HEK293T (cell line): ENCODE data around the gene IBTK.
"Not testable (repeated sequence)": the region's sequence is repeated elsewhere in the genome, so short reads cannot be mapped to it uniquely, and the experiment has no call there.

ENCODE experiments used
- CTCF ChIA-PET: fragments of 350-600 bp; formaldehyde crosslinking; extraction: SDS; loops from one replicate; lab custom pipeline; 2021; ENCODE audit warnings: antibody characterized with exemption, inconsistent platforms; lab: Yijun Ruan, JAX
- POLR2A ChIA-PET: fragments of 350-600 bp; formaldehyde crosslinking; extraction: SDS; loops from one replicate; lab custom pipeline; 2020; ENCODE audit warnings: antibody characterized with exemption, inconsistent platforms; lab: Yijun Ruan, JAX
- DNase-seq: peaks from one replicate; pipeline ENCODE4 v3.0.0; 2012; ENCODE audit warnings: mixed read lengths; ENCODE audit errors: extremely low spot score
- ARNT ChIP-seq: fragments of 450-650 bp; IDR thresholded peaks from 2 replicates; pipeline ENCODE4 v1.6.1; 2017; ENCODE audit warnings: mild to moderate bottlenecking
- BHLHE40 ChIP-seq: fragments of 450-650 bp; IDR thresholded peaks from 2 replicates; pipeline ENCODE4 v1.6.1; 2016; ENCODE audit warnings: mild to moderate bottlenecking, moderate library complexity, borderline replicate concordance
- CTBP1 ChIP-seq: fragments of 450-650 bp; IDR thresholded peaks from 2 replicates; pipeline ENCODE4 v1.6.1; 2016; ENCODE audit warnings: borderline replicate concordance
- ELF4 ChIP-seq: fragments of 450-650 bp; IDR thresholded peaks from 2 replicates; pipeline ENCODE4 v1.6.1; 2017; ENCODE audit warnings: antibody characterized with exemption
- FOXA1 ChIP-seq: fragments of 450-650 bp; IDR thresholded peaks from 2 replicates; pipeline ENCODE4 v1.6.1; 2016; ENCODE audit warnings: mild to moderate bottlenecking
- FOXK2 ChIP-seq: fragments of 450-650 bp; IDR thresholded peaks from 2 replicates; pipeline ENCODE4 v1.6.1; 2016; ENCODE audit warnings: mild to moderate bottlenecking
- FOXM1 ChIP-seq: fragments of 450-650 bp; IDR thresholded peaks from 2 replicates; pipeline ENCODE4 v1.6.1; 2017; ENCODE audit warnings: mild to moderate bottlenecking, borderline replicate concordance
- HDGF ChIP-seq: fragments of 450-650 bp; IDR thresholded peaks from 2 replicates; pipeline ENCODE4 v1.6.1; 2017; ENCODE audit warnings: antibody characterized with exemption, borderline replicate concordance
- L3MBTL2 ChIP-seq: fragments of 450-650 bp; conservative IDR thresholded peaks from 2 replicates; pipeline ENCODE4 v1.6.1; 2016; ENCODE audit warnings: mild to moderate bottlenecking
- LEF1 ChIP-seq: fragments of 450-650 bp; IDR thresholded peaks from 2 replicates; pipeline ENCODE4 v1.6.1; 2017; ENCODE audit warnings: mild to moderate bottlenecking, borderline replicate concordance
- NFRKB ChIP-seq: fragments of 450-650 bp; IDR thresholded peaks from 2 replicates; pipeline ENCODE4 v1.6.1; 2016; ENCODE audit warnings: mild to moderate bottlenecking, moderate library complexity
- PKNOX1 ChIP-seq: fragments of 450-650 bp; IDR thresholded peaks from 2 replicates; pipeline ENCODE4 v1.6.1; 2016
- SP1 ChIP-seq: fragments of 450-650 bp; IDR thresholded peaks from 2 replicates; pipeline ENCODE4 v1.6.1; 2017
- SUZ12 ChIP-seq: fragments of 450-650 bp; IDR thresholded peaks from 2 replicates; pipeline ENCODE4 v1.6.1; 2016; ENCODE audit warnings: mild to moderate bottlenecking
- TARDBP ChIP-seq: fragments of 450-650 bp; IDR thresholded peaks from 2 replicates; pipeline ENCODE4 v1.6.1; 2016
- ZNF384 ChIP-seq: fragments of 450-650 bp; IDR thresholded peaks from 2 replicates; pipeline ENCODE4 v1.6.1; 2016

IBTK gene

GRCh38 chr6:82197784-82198183 is 49.8 kb downstream of the IBTK start:
- ChIA-PET CTCF (interaction anchor here (0.6 kb wide), 1 partner anchor 34 kb away, joined by 3 read pairs; no protein-coding TSS in a partner anchor), POLR2A (interaction anchor here (1.1 kb wide), 1 partner anchor 9 kb away, joined by 3 read pairs; no protein-coding TSS in a partner anchor)
- TF ChIP-seq CTBP1 (no peak), SUZ12 (no peak), TARDBP (no peak), SP1 (no peak), L3MBTL2 (no peak), LEF1 (no peak), PKNOX1 (no peak)
- DNase-seq: no peak

- not testable (repeated sequence) for DNase-seq
- POLR2A ChIA-PET: interaction anchor here (1.1 kb wide), 1 partner anchor 8 kb away, joined by 3 read pairs; no protein-coding TSS in a partner anchor
- CTCF ChIA-PET: interaction anchor here (0.6 kb wide), 1 partner anchor 34 kb away, joined by 3 read pairs; no protein-coding TSS in a partner anchor
Measured at GRCh38 chr6:82197245-82197644, 50.3 kb downstream of the IBTK start.

- CTCF ChIA-PET: interaction anchor here (0.7 kb wide), 1 partner anchor 956 kb away, joined by 3 read pairs; no protein-coding TSS in a partner anchor
- DNase-seq: no peak
- TF ChIP-seq NFRKB (no peak), BHLHE40 (no peak), SP1 (no peak), PKNOX1 (no peak), LEF1 (no peak), FOXM1 (no peak), CTBP1 (no peak), ZNF384 (no peak), FOXA1 (no peak), HDGF (no peak), FOXK2 (no peak), TARDBP (no peak), ARNT (no peak), SUZ12 (no peak), L3MBTL2 (no peak), ELF4 (no peak)
- POLR2A ChIA-PET: no interaction called here
Measured at GRCh38 chr6:82196161-82196560, 51.4 kb downstream of the IBTK start.

GRCh38 chr6:82195619-82196018 is 51.9 kb downstream of the IBTK start:
- ChIA-PET CTCF (interaction anchor here (0.7 kb wide), 1 partner anchor 24 kb away, joined by 3 read pairs; no protein-coding TSS in a partner anchor), POLR2A (no interaction called here)
- TF ChIP-seq NFRKB: no peak
- TF ChIP-seq SP1: no peak
- TF ChIP-seq L3MBTL2: no peak
- no peak for TF ChIP-seq TARDBP
- TF ChIP-seq ELF4: no peak
- no peak for TF ChIP-seq FOXA1
- no peak for TF ChIP-seq LEF1
- no peak for TF ChIP-seq PKNOX1
- no peak for TF ChIP-seq FOXK2
- no peak for TF ChIP-seq ARNT
- TF ChIP-seq CTBP1: no peak
- no peak for TF ChIP-seq BHLHE40
- no peak for TF ChIP-seq ZNF384
- no peak for TF ChIP-seq FOXM1
- TF ChIP-seq HDGF: no peak
- DNase-seq: no peak

- CTCF ChIA-PET: interaction anchor here (0.7 kb wide), 1 partner anchor 1527 kb away, joined by 5 read pairs; no protein-coding TSS in a partner anchor
- no peak for TF ChIP-seq HDGF
- TF ChIP-seq ELF4: no peak
- no peak for TF ChIP-seq CTBP1
- TF ChIP-seq PKNOX1: no peak
- POLR2A ChIA-PET: no interaction called here
Measured at GRCh38 chr6:82185948-82186535, 61.5 kb downstream of the IBTK start.

GRCh38 chr6:82183642-82184282 is 63.8 kb downstream of the IBTK start:
- TF ChIP-seq FOXK2: no peak
- TF ChIP-seq ARNT: no peak
- TF ChIP-seq SP1: no peak
- TF ChIP-seq HDGF: no peak
- TF ChIP-seq ZNF384: no peak
- no peak for TF ChIP-seq FOXA1
- no peak for TF ChIP-seq FOXM1
- no peak for TF ChIP-seq PKNOX1
- TF ChIP-seq LEF1: no peak
- TF ChIP-seq BHLHE40: no peak
- no peak for TF ChIP-seq TARDBP
- no peak for TF ChIP-seq ELF4
- TF ChIP-seq L3MBTL2: no peak
- ChIA-PET CTCF (no interaction called here), POLR2A (no interaction called here)
- DNase-seq: no peak

More at GRCh38 chr6:82185948-82186535, 61.5 kb downstream of the IBTK start:
- DNase-seq: no peak
